Psoas muscle (tissue), 8 donors: ENCODE data around the gene UTP4. TPM values are rescaled to one million over a fixed set of nuclear protein-coding genes. Genes with fewer than 3 reads are reported as not detected.
"Not testable (repeated sequence)": the region's sequence is repeated elsewhere in the genome, so short reads cannot be mapped to it uniquely, and the experiment has no call there.

Experiments
- ATAC-seq, 4 donors: fragments of 200-7000 bp; cut with Tn5 transposase; one replicate each; pipeline ENCODE4 v1.9.1; 2020; ENCODE audit warnings: moderate library complexity in 3 of 4, mild to moderate bottlenecking in 2 of 4
- DNase-seq, 2 donors: peaks; one replicate each; pipeline ENCODE4 v3.0.0-alpha.2; 2020
- H3K27ac ChIP-seq: fragments of 200-600 bp; one replicate; pipeline ENCODE4 v1.8.0; 2022
- H3K27me3 ChIP-seq, 3 donors: fragments of 200-600 bp in 1 of 3; one replicate each; pipeline versions ENCODE4 v1.6.1 to v1.8.0; 2013 to 2022; ENCODE audit warnings: low read length in 2 of 3, mild to moderate bottlenecking in 2 of 3, moderate library complexity in 1 of 3; ENCODE audit not compliant: insufficient read depth in 3 of 3
- H3K36me3 ChIP-seq, 2 donors: fragments of 200-600 bp in 1 of 2; one replicate each; pipeline versions ENCODE4 v1.6.1 to v1.8.0; 2013 to 2022; ENCODE audit warnings: low read depth in 1 of 2, mild to moderate bottlenecking in 1 of 2, moderate library complexity in 1 of 2; ENCODE audit not compliant: insufficient read depth in 1 of 2
- H3K4me1 ChIP-seq: fragments of 200-600 bp; one replicate; pipeline ENCODE4 v1.8.0; 2022
- H3K4me3 ChIP-seq: fragments of 200-600 bp; one replicate; pipeline ENCODE4 v1.8.0; 2022; ENCODE audit warnings: mild to moderate bottlenecking
- H3K9me3 ChIP-seq: fragments of 200-600 bp; one replicate; pipeline ENCODE4 v1.8.0; 2022
- CTCF ChIP-seq: fragments of 200-600 bp; IDR thresholded peaks from one replicate; pipeline ENCODE4 v1.8.0; 2022; ENCODE audit warnings: antibody characterized with exemption
- WGBS, 3 donors: extraction: QIAGEN DNeasy Blood & Tissue Kit; methylation state at CpG; one replicate each; pipeline versions ENCODE4 v1.1.6 to v1.1.7; 2013; 5-methylcytosine and 5-hydroxymethylcytosine counted together
- intact Hi-C, 2 donors: fragments of 100-400 bp; cut with DNase I; formaldehyde crosslinking; loops; one replicate each; pipeline versions ENCODE4 v1.11.0 to v1.14.2; 2022
- polyA plus RNA-seq, 3 donors: library from polyadenylated mRNA; stranded (reverse); fragments of 200-250 nt; gene quantifications; one replicate each; pipeline ENCODE4 v1.2.3, GENCODE V29; 2013
- total RNA-seq, 4 donors: library from RNA; stranded (reverse); fragmentation: NEBNext Ultra II Directional in 2 of 4; extraction: Animal tissue kit (Norgen Biotek cat#: 25700) in 2 of 4; gene quantifications; one replicate each; pipeline versions ENCODE4 v1.2.1 to v1.2.4, GENCODE V29; 2021 to 2023
- donor health status: healthy with polysubstance abuse.
- donor health status: DM: no; HTN: no; CAD: no; lungs with moderate emphysema.
- donor health status: Bipolar disorder and iron deficiency.
- donor health status: healthy.
- donor health status: DM: yes; HTN: yes; CAD: no.
- donor health status: DM: no; HTN: no; CAD: no.
- donor health status: DM: no; HTN: no; CAD: no.
- donor health status: DM: yes; HTN: yes; CAD: no.

The UTP4 gene
- total and polyA plus RNA-seq, 7 donors: 38.8 to 107 (median 73.8) TPM

GRCh38 chr16:69118994-69119393, 13.5 kb upstream of the UTP4 start:
- H3K4me1 ChIP-seq: peaks cover 3% of the 10 kb centered on the region
- no peaks in the 10 kb centered on the region for H3K9me3 ChIP-seq
- H3K4me3 ChIP-seq: no peak overlapping the region
- H3K27ac ChIP-seq: no peak overlapping the region
- DNase-seq: no peak
- H3K27me3 ChIP-seq: no peaks in the 10 kb centered on the region
- WGBS, 3 donors: 37 to 43% (median 40%) methylated on average over 2 of the region's 2 CpGs
- no peak for ATAC-seq
- no peak for TF ChIP-seq CTCF
- intact Hi-C loops: loop anchor here (10.0 kb wide), 2 partner anchors 114 to 124 kb away; no protein-coding TSS in a partner anchor
- H3K36me3 ChIP-seq: peaks cover 0 to 58% of the 10 kb centered on the region in 2 donors

GRCh38 chr16:69119536-69119935, 12.9 kb upstream of the UTP4 start:
- no peak for ATAC-seq
- no peaks in the 10 kb centered on the region for H3K9me3 ChIP-seq
- H3K36me3 ChIP-seq: peaks cover 0 to 53% of the 10 kb centered on the region in 2 donors
- no peak for TF ChIP-seq CTCF
- peaks cover 3% of the 10 kb centered on the region for H3K4me1 ChIP-seq
- no peak for DNase-seq
- intact Hi-C loops: loop anchor here (10.0 kb wide), 2 partner anchors 115 to 125 kb away; no protein-coding TSS in a partner anchor
- no peak overlapping the region for H3K27ac ChIP-seq
- 66 to 85% (median 71%) methylated on average over 2 of the region's 2 CpGs for WGBS, 3 donors
- H3K4me3 ChIP-seq: no peak overlapping the region
- no peaks in the 10 kb centered on the region for H3K27me3 ChIP-seq

DNA sequence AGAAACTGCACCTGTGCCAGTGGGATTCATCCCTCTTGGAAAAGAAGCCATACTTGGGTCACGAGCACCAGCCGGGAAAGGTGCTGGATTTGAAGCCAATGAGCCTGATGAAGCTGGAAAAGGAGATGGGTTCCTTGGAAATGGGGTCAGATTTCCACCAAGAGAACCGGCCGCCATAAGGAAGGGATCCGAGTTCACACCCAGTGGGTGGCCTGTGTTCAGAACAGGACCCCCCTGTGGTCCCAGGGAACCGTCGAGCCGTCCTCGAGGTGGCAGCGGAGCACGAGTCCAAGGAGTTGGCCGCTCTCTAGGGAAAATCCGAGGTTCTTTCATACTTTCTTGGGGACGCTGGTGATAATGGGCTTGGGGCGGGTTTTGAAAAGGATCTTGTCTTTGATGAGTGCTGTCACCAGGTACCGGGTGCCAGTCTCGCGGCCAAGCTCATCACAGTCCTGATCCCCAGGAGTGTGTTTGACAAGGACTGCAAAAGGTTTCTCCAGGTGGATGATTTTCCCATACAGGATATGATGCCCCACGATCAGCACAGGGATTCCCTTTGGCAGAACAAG, 12.3 kb upstream of the UTP4 start:
- peaks cover 0 to 47% of the 10 kb centered on the region in 2 donors for H3K36me3 ChIP-seq
- no peak for ATAC-seq
- H3K27me3 ChIP-seq: no peaks in the 10 kb centered on the region
- intact Hi-C loops: loop anchor here in 1 of 2 donors (10.0 kb wide), 1 partner anchor 595 kb away; no protein-coding TSS in a partner anchor
- TF ChIP-seq CTCF: no peak
- no peak overlapping the region for H3K4me3 ChIP-seq
- peaks cover 3% of the 10 kb centered on the region for H3K4me1 ChIP-seq
- 91 to 96% (median 94%) methylated on average over 19 of the region's 19 CpGs for WGBS, 3 donors
- no peak for DNase-seq
- H3K27ac ChIP-seq: no peak overlapping the region
- no peaks in the 10 kb centered on the region for H3K9me3 ChIP-seq

DNA sequence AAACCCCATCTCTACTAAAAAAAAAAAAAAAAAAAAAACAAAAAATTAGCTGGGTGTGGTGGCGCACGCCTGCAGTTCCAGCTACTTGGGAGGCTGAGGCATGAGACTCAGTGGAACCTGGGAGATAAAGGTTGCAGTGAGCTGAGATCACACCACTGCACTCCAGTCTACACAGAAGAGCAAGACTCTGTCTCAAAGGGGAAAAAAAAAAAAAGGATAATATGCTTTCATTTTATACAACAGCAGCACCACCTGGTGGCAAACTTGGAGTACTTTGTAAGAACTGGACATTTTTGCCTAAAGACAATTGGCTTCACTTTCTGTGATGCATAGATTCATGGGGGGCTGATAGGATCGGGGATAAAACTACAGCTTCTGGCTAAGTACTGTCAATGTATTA, 8.5 kb upstream of the UTP4 start:
- peak; percentile 44 to 74 (median 54) for ATAC-seq
- WGBS, 3 donors: 85 to 87% (median 86%) methylated on average over 3 of the region's 3 CpGs

DNA sequence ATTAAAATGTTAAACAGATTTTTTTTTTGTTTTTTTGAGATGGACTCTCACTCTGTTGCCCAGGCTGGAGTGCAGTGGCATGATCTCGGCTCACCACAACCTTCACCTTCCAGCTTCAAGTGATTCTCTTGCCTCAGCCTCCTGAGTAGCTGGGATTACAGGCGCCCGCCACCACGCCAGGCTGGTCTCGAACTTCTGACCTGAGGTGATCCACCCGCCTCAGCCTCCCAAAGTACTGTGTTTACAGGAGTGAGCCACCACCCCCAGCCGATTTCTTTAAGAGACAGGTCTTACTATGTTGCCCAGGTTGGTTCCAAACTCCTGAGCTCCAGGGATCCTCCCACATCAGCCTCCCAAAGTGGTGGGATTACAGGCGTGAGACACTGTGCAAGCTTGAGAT, 8.0 kb upstream of the UTP4 start:
- not testable (repeated sequence) for H3K27me3 ChIP-seq, H3K27ac ChIP-seq, H3K4me1 ChIP-seq, H3K4me3 ChIP-seq, H3K9me3 ChIP-seq, DNase-seq
- intact Hi-C loops: loop anchor here (1.0 to 10.0 kb wide), 3 partner anchors 222 to 600 kb away; no protein-coding TSS in a partner anchor
- 90 to 94% (median 94%) methylated on average over 8 of the region's 8 CpGs for WGBS, 3 donors
- H3K36me3 ChIP-seq: peaks cover 0 to 30% of the 10 kb centered on the region in 2 donors
- ATAC-seq: peak in 1 of 4 donors; percentile 19

More for the DNA sequence above, 8.5 kb upstream of the UTP4 start:
- TF ChIP-seq CTCF: peak; percentile 69
- Histone ChIP-seq H3K27me3 (no peaks in the 10 kb centered on the region), H3K4me3 (no peak overlapping the region), H3K9me3 (no peaks in the 10 kb centered on the region), H3K27ac (no peak overlapping the region), H3K4me1 (peaks cover under 1% of the 10 kb centered on the region), H3K36me3 (peaks cover 0 to 32% of the 10 kb centered on the region in 2 donors)
- DNase-seq: no peak
- intact Hi-C loops: loop anchor here (1.0 to 10.0 kb wide), 3 partner anchors 221 to 599 kb away; no protein-coding TSS in a partner anchor

- not testable (repeated sequence) for H3K27ac ChIP-seq, DNase-seq, ATAC-seq, H3K9me3 ChIP-seq, H3K4me1 ChIP-seq, H3K27me3 ChIP-seq, H3K4me3 ChIP-seq
- intact Hi-C loops: loop anchor here (1.0 to 10.0 kb wide), 4 partner anchors 222 to 600 kb away; partner anchors contain the start of gene TANGO6 (in 1 of the 2)
- peaks cover 0 to 25% of the 10 kb centered on the region in 2 donors for H3K36me3 ChIP-seq
- WGBS, 3 donors: 94 to 96% (median 95%) methylated on average over 14 of the region's 14 CpGs
Observed at GRCh38 chr16:69124961-69125360, 7.5 kb upstream of the UTP4 start.
